Sigmoid colon (tissue), 4 donors: Measurements from ENCODE around the gene ACLY.

Experiments used
- CTCF ChIP-seq, 4 experiments: fragments of 450-650 bp in 3 of 4; fragments of 200-600 bp in 1 of 4; IDR thresholded peaks; one replicate each; pipeline ENCODE4 v1.5.1; 2016 to 2019; ENCODE audit warnings: antibody characterized with exemption in 4 of 4, mild to moderate bottlenecking in 3 of 4, moderate library complexity in 2 of 4
- POLR2A ChIP-seq, 2 donors: fragments of 450-650 bp; IDR thresholded peaks; one replicate each; pipeline ENCODE4 v1.6.1; 2016; ENCODE audit warnings: antibody characterized with exemption in 2 of 2, mild to moderate bottlenecking in 2 of 2, moderate library complexity in 2 of 2
- POLR2AphosphoS5 ChIP-seq, 4 donors: sonication (generic); formaldehyde crosslinking; IDR thresholded peaks; one replicate each; pipeline ENCODE4 v1.6.1; 2017; ENCODE audit warnings: antibody characterized with exemption in 4 of 4

DNA sequence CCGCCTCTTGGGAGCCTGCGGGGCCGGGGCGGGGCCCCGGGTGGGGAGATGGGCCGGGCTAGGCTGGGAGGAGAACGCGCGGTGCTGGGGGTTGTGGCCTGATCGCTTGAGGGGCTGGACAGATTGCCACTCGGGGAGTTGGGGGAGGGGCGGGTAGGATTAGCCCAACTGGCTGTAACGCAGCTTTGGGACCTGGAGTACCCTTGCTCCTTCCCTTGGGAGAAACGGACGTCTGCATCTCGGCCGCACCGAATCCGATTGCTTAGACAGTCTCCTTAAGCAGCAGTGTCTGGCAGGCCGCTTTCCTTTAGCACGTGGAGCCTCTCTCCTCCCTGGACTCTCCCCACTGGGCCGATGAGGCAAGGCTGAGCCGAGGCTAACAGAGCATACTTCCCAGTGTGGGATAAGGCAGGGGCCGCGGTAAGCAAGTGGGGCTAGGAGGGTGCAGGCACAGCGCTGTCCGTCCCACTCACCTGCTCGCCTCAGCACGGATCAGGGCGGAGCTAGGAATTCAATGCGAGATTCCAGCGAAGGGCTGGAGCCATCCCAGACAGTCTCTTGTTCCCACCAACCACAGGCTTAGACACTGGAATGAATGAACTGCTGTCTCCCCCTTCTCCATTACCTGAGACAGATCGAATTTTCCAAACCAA, 540 bp upstream of the ACLY start:
- TF ChIP-seq CTCF (IDR thresholded peaks at IDR 0.05) (no peak), POLR2A (IDR thresholded peaks at IDR 0.05) (no peak), POLR2AphosphoS5 (IDR thresholded peaks at IDR 0.05) (no peak)
